ENCODE results near the gene HSBP1. TPM values are rescaled to one million over a fixed set of nuclear protein-coding genes. Genes with fewer than 3 reads are reported as not detected.

HSBP1 gene
- total and polyA plus RNA-seq, 2 of the 8 experiments (the other 6 are each of a cell fraction or from before 2014, with no cell fraction given): 78.4 to 219 TPM

- TF ChIP-seq SP2 (IDR thresholded peaks at IDR 0.05; ENCODE audit: low read length) (no peak), TBP (IDR thresholded peaks at IDR 0.05; ENCODE audit: low read depth, low read length) (no peak), JUND (IDR thresholded peaks at IDR 0.05; ENCODE audit: low read length) (peak; percentile 14; the same call in 1 of the 2 replicates), CREB1 (IDR thresholded peaks at IDR 0.05) (0 out of 2 replicates have a peak, but pooled peaks have one; percentile 9), BCL11A (IDR thresholded peaks at IDR 0.05; ENCODE audit: low read depth in 2 of 2, low read length in 2 of 2) (no peak), CTCF (IDR thresholded peaks at IDR 0.05; ENCODE audit: control extremely low read depth in 1 of 3, insufficient read depth in 1 of 3, low read depth in 1 of 3, low read length in 3 of 3) (peak; percentile 90 to 97 (median 97)), RBBP5 (IDR thresholded peaks at IDR 0.05; ENCODE audit: borderline replicate concordance, low read depth, low read length) (no peak), CBX8 (IDR thresholded peaks at IDR 0.05; ENCODE audit: borderline replicate concordance, low read depth, low read length) (no peak), TAF1 (IDR thresholded peaks at IDR 0.05; ENCODE audit: low read depth, low read length) (no peak), TEAD4 (IDR thresholded peaks at IDR 0.05; ENCODE audit: low read depth, low read length) (no peak), SRF (IDR thresholded peaks at IDR 0.05; ENCODE audit: low read depth, low read length) (no peak), TCF12 (IDR thresholded peaks at IDR 0.05; ENCODE audit: low read depth, low read length) (0 out of 2 replicates have a peak, but pooled peaks have one; percentile 25), CEBPB (IDR thresholded peaks at IDR 0.05; ENCODE audit: low read depth, low read length) (peak; percentile 53; the same call in 1 of the 2 replicates)
Measured at GRCh38 chr16:83826146-83826913, 18.6 kb downstream of the HSBP1 start (continued).

Measured in H1 (cell line).